ENCODE measurements around the gene IRX5. TPM values are rescaled to one million over a fixed set of nuclear protein-coding genes. Genes with fewer than 3 reads are reported as not detected.

The IRX5 gene
- 0.22 and 0.93 TPM in 2 replicates for total RNA-seq

GRCh38 chr16:54930005-54930868, at the start of gene IRX5:
Gene IRX5 (plus strand): TSS chr16:54930865. CDS start chr16:54931199, 334 bp downstream.

Data from thoracic aorta endothelial cell (primary cell).